IMR-90 (cell line): ENCODE measurements around the gene SLC9A6. TPM values are rescaled to one million over a fixed set of nuclear protein-coding genes. Genes with fewer than 3 reads are reported as not detected.

Experiments
- ATAC-seq: fragments of 200-7000 bp; cut with Tn5 transposase; 2 replicates; pipeline ENCODE4 v1.9.1; 2020; ENCODE audit warnings: low read depth, mild to moderate bottlenecking, moderate library complexity
- BruUV-seq: library from RNA; stranded (reverse); fragments of 400-500 nt; replicated peaks from 2 replicates; lab custom pipeline; 2021; lab: Mats Ljungman, UMichigan
- CTCF ChIA-PET: fragments of 300-600 bp; formaldehyde crosslinking; extraction: SDS; loops from one replicate; lab custom pipeline; 2021; ENCODE audit warnings: antibody characterized with exemption; lab: Yijun Ruan, JAX
- POLR2A ChIA-PET: fragments of 300-600 bp; sonication (Branson Sonifier 250); formaldehyde crosslinking; loops from one replicate; lab custom pipeline; 2022; ENCODE audit warnings: antibody characterized with exemption; ENCODE audit not compliant: unreplicated experiment; lab: Charles Lee
- DNase-seq: peaks from one replicate; pipeline ENCODE4 v3.0.0; 2013
- H2AFZ ChIP-seq: replicated peaks from 2 replicates; pipeline ENCODE3; 2013; ENCODE audit warnings: low read length, mild to moderate bottlenecking; ENCODE audit not compliant: poor library complexity
- H2AK5ac ChIP-seq: 2 replicates; pipeline ENCODE4 v1.6.1; 2013; ENCODE audit warnings: low read depth, low read length, inconsistent platforms
- H2AK9ac ChIP-seq: replicated peaks from 2 replicates; pipeline ENCODE3; 2013; ENCODE audit warnings: mild to moderate bottlenecking, low read depth, low read length, moderate library complexity; ENCODE audit not compliant: poor library complexity
- H2BK120ac ChIP-seq: 2 replicates; pipeline ENCODE4 v1.6.1; 2013; ENCODE audit warnings: low read depth, low read length, inconsistent platforms
- H2BK15ac ChIP-seq: 3 replicates; pipeline ENCODE4 v1.6.1; 2013; ENCODE audit warnings: low read depth, low read length, inconsistent platforms
- H2BK20ac ChIP-seq: 2 replicates; pipeline ENCODE4 v1.6.1; 2013; ENCODE audit warnings: low read depth, mild to moderate bottlenecking, inconsistent platforms, low read length, moderate library complexity
- H2BK5ac ChIP-seq: 2 replicates; pipeline ENCODE4 v1.6.1; 2013; ENCODE audit warnings: mild to moderate bottlenecking, low read depth, low read length, inconsistent platforms; ENCODE audit not compliant: poor library complexity, severe bottlenecking
- H3K14ac ChIP-seq: replicated peaks from 2 replicates; pipeline ENCODE4 v1.6.1; 2013; ENCODE audit warnings: low read depth, low read length, inconsistent platforms
- H3K18ac ChIP-seq: 2 replicates; pipeline ENCODE4 v1.6.1; 2013; ENCODE audit warnings: low read depth, low read length, control low read depth
- H3K23ac ChIP-seq: 2 replicates; pipeline ENCODE4 v1.6.1; 2013; ENCODE audit warnings: low read depth, low read length, inconsistent platforms
- H3K27ac ChIP-seq: 2 replicates; pipeline ENCODE4 v1.5.1; 2013; ENCODE audit warnings: mild to moderate bottlenecking, control low read depth, low read length; ENCODE audit not compliant: insufficient read depth
- H3K27me3 ChIP-seq: 2 replicates; pipeline ENCODE4 v1.6.1; 2013; ENCODE audit warnings: low read length; ENCODE audit not compliant: control insufficient read depth, insufficient read depth
- H3K36me3 ChIP-seq: 2 replicates; pipeline ENCODE4 v1.6.1; 2013; ENCODE audit warnings: low read length, mixed read lengths; ENCODE audit not compliant: control insufficient read depth, insufficient read depth
- H3K4ac ChIP-seq: 2 replicates; pipeline ENCODE4 v1.6.1; 2013; ENCODE audit warnings: low read depth, low read length, inconsistent platforms
- H3K4me1 ChIP-seq: 2 replicates; pipeline ENCODE4 v1.6.1; 2013; ENCODE audit warnings: low read length, mixed read lengths; ENCODE audit not compliant: control insufficient read depth, insufficient read depth
- H3K4me2 ChIP-seq: 2 replicates; pipeline ENCODE4 v1.6.1; 2013; ENCODE audit warnings: low read depth, mild to moderate bottlenecking, control low read depth, low read length, moderate library complexity
- H3K4me3 ChIP-seq: 2 replicates; pipeline ENCODE4 v1.5.1; 2013; ENCODE audit warnings: low read depth, mild to moderate bottlenecking, control low read depth, low read length, moderate library complexity; ENCODE audit not compliant: insufficient read depth
- H3K56ac ChIP-seq: 2 replicates; pipeline ENCODE4 v1.6.1; 2013; ENCODE audit warnings: low read length, inconsistent platforms; ENCODE audit not compliant: insufficient read depth; ENCODE audit errors: extremely low read depth
- H3K79me1 ChIP-seq, 2 experiments: 2 replicates each; pipeline ENCODE4 v1.6.1; 2013; ENCODE audit warnings: low read length in 2 of 2, inconsistent platforms in 1 of 2, low read depth in 1 of 2
- H3K9ac ChIP-seq: 2 replicates; pipeline ENCODE4 v1.6.1; 2013; ENCODE audit warnings: low read depth, low read length, control low read depth
- H3K9me1 ChIP-seq: 2 replicates; pipeline ENCODE4 v1.6.1; 2013; ENCODE audit warnings: low read length, inconsistent platforms; ENCODE audit not compliant: insufficient read depth
- H3K9me3 ChIP-seq: 2 replicates; pipeline ENCODE4 v1.6.1; 2013; ENCODE audit warnings: low read length; ENCODE audit not compliant: control insufficient read depth, insufficient read depth
- H4K20me1 ChIP-seq: 2 replicates; pipeline ENCODE4 v1.6.1; 2013; ENCODE audit warnings: low read length, inconsistent platforms; ENCODE audit not compliant: insufficient read depth
- H4K5ac ChIP-seq: 2 replicates; pipeline ENCODE4 v1.6.1; 2013; ENCODE audit warnings: mild to moderate bottlenecking, low read depth, low read length, control low read depth
- H4K8ac ChIP-seq, 2 experiments: 2 replicates each; pipeline ENCODE4 v1.6.1; 2013; ENCODE audit warnings: low read depth in 2 of 2, low read length in 2 of 2, control low read depth in 1 of 2, inconsistent platforms in 1 of 2
- H4K91ac ChIP-seq: 2 replicates; pipeline ENCODE4 v1.6.1; 2013; ENCODE audit warnings: low read depth, low read length, inconsistent platforms; ENCODE audit not compliant: insufficient read depth
- CEBPB ChIP-seq: IDR thresholded peaks from 2 replicates; pipeline ENCODE4 v1.6.1; 2012; ENCODE audit warnings: low read depth, low read length, improper control_type of control experiment
- CHD1 ChIP-seq: IDR thresholded peaks from 2 replicates; pipeline ENCODE4 v1.6.1; 2012; ENCODE audit warnings: low read depth, low read length, improper control_type of control experiment
- CTCF ChIP-seq: conservative IDR thresholded peaks from 2 replicates; pipeline ENCODE4 v1.5.1; 2012; ENCODE audit warnings: mild to moderate bottlenecking, low read depth, low read length, improper control_type of control experiment
- FOS ChIP-seq: fragments of 150-350 bp; IDR thresholded peaks from 2 replicates; pipeline ENCODE4 v1.6.1; 2016; ENCODE audit warnings: low read depth, low read length
- MAFK ChIP-seq: IDR thresholded peaks from 2 replicates; pipeline ENCODE4 v1.6.1; 2012; ENCODE audit warnings: low read depth, low read length, improper control_type of control experiment
- MXI1 ChIP-seq: IDR thresholded peaks from 2 replicates; pipeline ENCODE4 v1.6.1; 2012; ENCODE audit warnings: low read depth, mild to moderate bottlenecking, low read length, moderate library complexity, borderline replicate concordance
- RAD21 ChIP-seq: IDR thresholded peaks from 2 replicates; pipeline ENCODE4 v1.6.1; 2012; ENCODE audit warnings: low read length, improper control_type of control experiment
- RCOR1 ChIP-seq: IDR thresholded peaks from 2 replicates; pipeline ENCODE4 v1.6.1; 2012; ENCODE audit warnings: mild to moderate bottlenecking, low read length, improper control_type of control experiment; ENCODE audit not compliant: insufficient replicate concordance
- WGBS, 2 experiments: methylation state at CpG; one replicate each; pipeline versions ENCODE4 v1.1.5 to v1.1.7; 2013; ENCODE audit warnings: missing lambda C conversion rate in 2 of 2; ENCODE audit not compliant: insufficient read length in 1 of 2; ENCODE audit errors: extremely low coverage in 2 of 2; 5-methylcytosine and 5-hydroxymethylcytosine counted together
- dilution Hi-C: fragments of 300-500 bp; cut with HindIII; formaldehyde crosslinking; loops from one replicate; pipeline ENCODE4 v1.14.3; 2018; ENCODE audit warnings: low sequenced_read_pairs; ENCODE audit not compliant: unreplicated experiment
- in situ Hi-C: fragments of 300-500 bp; cut with MboI; formaldehyde crosslinking; loops from 3 replicates; pipeline ENCODE4 v1.14.3; 2019; ENCODE audit warnings: low sequenced_read_pairs, inconsistent platforms, mixed read lengths
- intact Hi-C: fragments of 100-400 bp; cut with micrococcal nuclease; formaldehyde crosslinking; loops from 2 replicates; pipeline ENCODE4 v1.10.0; 2022
- polyA plus RNA-seq, 3 experiments: library from polyadenylated mRNA; depleted of rRNA; stranded (reverse); fragments of >200 nt; gene quantifications; 2 replicates each; pipeline ENCODE4 v1.2.3, GENCODE V29; 2012; ENCODE audit warnings: low replicate concordance in 1 of 3
- total RNA-seq: library from RNA; depleted of rRNA; stranded (reverse); fragments of >200 nt; gene quantifications from 2 replicates; pipeline ENCODE4 v1.2.3, GENCODE V29; 2012

The SLC9A6 gene
- total and polyA plus RNA-seq, 2 of the 4 experiments (the other 2 are of a cell fraction) = 6.9 to 19.0 TPM

GRCh38 chrX:136025091-136025490 lies 39.9 kb downstream of the SLC9A6 start:
- Histone ChIP-seq H2AK9ac (no peak overlapping the region), H4K91ac (no peak overlapping the region), H3K56ac (no peak overlapping the region), H3K79me1 (no peaks in the 10 kb centered on the region), H3K9me1 (no peaks in the 10 kb centered on the region), H3K9me3 (no peaks in the 10 kb centered on the region), H3K27ac (no peak overlapping the region), H2BK15ac (no peak overlapping the region), H3K36me3 (no peaks in the 10 kb centered on the region), H2AK5ac (no peak overlapping the region), H3K4me1 (no peaks in the 10 kb centered on the region; the same call in 1 of the 2 replicates), H3K4ac (no peak overlapping the region), H2AFZ (no peak overlapping the region), H4K8ac (no peak overlapping the region), H3K14ac (no peak overlapping the region), H3K27me3 (no peaks in the 10 kb centered on the region), H2BK20ac (no peak overlapping the region), H3K9ac (no peak overlapping the region), H3K23ac (no peak overlapping the region), H2BK5ac (no peak overlapping the region), H3K18ac (no peak overlapping the region), H4K5ac (no peak overlapping the region), H3K4me2 (no peak overlapping the region), H3K4me3 (no peak overlapping the region), H4K20me1 (no peaks in the 10 kb centered on the region), H2BK120ac (no peak overlapping the region)
- no CpG with 5 or more reads among the region's 3 CpGs for WGBS, 2 experiments
- POLR2A ChIA-PET = no interaction called here
- DNase-seq = no peak
- CTCF ChIA-PET = no interaction called here
- no peak for ATAC-seq
- dilution Hi-C loops (no loop called here), in situ Hi-C loops (no loop called here), intact Hi-C loops (loop anchor here (5.0 to 10.0 kb wide), 2 partner anchors 552 to 1170 kb away; no protein-coding TSS in a partner anchor)
- BruUV-seq = no TSS peak
- no peak for TF ChIP-seq MXI1
- no peak for TF ChIP-seq FOS
- no peak for TF ChIP-seq RCOR1
- TF ChIP-seq CEBPB = no peak
- no peak for TF ChIP-seq CTCF
- TF ChIP-seq RAD21 = no peak
- TF ChIP-seq MAFK = no peak
- TF ChIP-seq CHD1 = no peak
